ENCODE data around the gene NQO2. TPM values are rescaled to one million over a fixed set of nuclear protein-coding genes. Genes with fewer than 3 reads are reported as not detected.

The NQO2 gene
- total RNA-seq, 1 donor from 2014 or later = 11.8 TPM

- TF ChIP-seq CTCF (IDR thresholded peaks at IDR 0.05) (no peak), POLR2A (IDR thresholded peaks at IDR 0.05) (no peak), POLR2AphosphoS5 (IDR thresholded peaks at IDR 0.05; ENCODE audit: insufficient read depth in 1 of 2, low read depth in 1 of 2) (no peak)
- no peak for DNase-seq (ENCODE audit: extremely low spot score in 2 of 2)
- Histone ChIP-seq H3K27me3 (no peaks in the 10 kb centered on the region), H3K9me3 (no peaks in the 10 kb centered on the region), H3K27ac (no peak overlapping the region), H3K36me3 (peaks cover 0 to 64% of the 10 kb centered on the region in 2 donors), H3K4me3 (no peak overlapping the region), H3K4me1 (no peaks in the 10 kb centered on the region)
- intact Hi-C loops (cut with DNase I) = no loop called here
Measured at GRCh38 chr6:3011592-3011991, 11.9 kb downstream of the NQO2 start.

- no peak overlapping the region for H3K27ac ChIP-seq
Measured at GRCh38 chr6:3013486-3013885, 13.8 kb downstream of the NQO2 start.

DNA sequence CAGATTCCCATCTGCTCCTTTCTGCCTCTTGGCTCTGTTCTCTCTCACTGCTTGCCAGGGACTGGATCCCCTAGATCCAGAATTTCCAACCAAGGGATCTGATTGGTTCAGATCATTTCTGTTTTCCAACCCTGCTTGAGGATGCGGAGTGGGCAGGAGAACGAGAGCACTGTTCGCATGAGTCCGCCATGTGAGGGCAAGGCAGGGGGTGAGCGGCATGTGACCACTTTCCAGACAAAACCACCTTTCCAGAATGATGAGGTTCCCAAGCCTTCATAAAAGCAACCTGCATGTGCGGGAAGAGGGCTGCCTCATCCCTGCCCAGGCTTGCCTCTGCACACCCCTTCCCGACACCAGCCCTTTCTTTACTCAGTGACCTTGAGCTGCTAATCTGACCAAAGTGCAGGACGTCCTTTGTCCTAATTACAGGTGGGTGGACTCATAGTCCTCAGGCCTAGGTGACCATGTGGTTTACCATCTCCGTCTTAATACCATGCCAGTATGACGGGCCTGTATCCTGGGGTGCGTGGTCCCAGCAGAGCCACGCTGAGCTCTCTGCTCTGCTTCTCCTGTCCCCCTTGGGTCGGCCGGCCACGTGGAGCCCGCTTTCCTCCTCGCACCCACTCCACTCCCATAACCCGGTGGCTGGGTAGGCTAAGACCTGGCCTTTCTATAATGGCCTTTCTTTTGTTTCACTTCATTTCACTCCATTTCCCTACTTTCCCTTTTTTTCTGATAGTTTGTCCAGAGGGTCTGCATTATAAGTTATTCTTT is 14.4 kb downstream of the NQO2 start:
- no peak overlapping the region for H3K27ac ChIP-seq
- no peaks in the 10 kb centered on the region for H3K9me3 ChIP-seq
- H3K4me3 ChIP-seq = no peak overlapping the region
- no peaks in the 10 kb centered on the region for H3K4me1 ChIP-seq
- H3K27me3 ChIP-seq = no peaks in the 10 kb centered on the region
- no peak for TF ChIP-seq CTCF (IDR thresholded peaks at IDR 0.05)
- TF ChIP-seq POLR2A (IDR thresholded peaks at IDR 0.05) = no peak
- no peak for TF ChIP-seq POLR2AphosphoS5 (IDR thresholded peaks at IDR 0.05; ENCODE audit: insufficient read depth in 1 of 2, low read depth in 1 of 2)
- intact Hi-C loops (cut with DNase I) = no loop called here
- DNase-seq (ENCODE audit: extremely low spot score in 2 of 2) = no peak
- peaks cover 0 to 60% of the 10 kb centered on the region in 2 donors for H3K36me3 ChIP-seq

More at GRCh38 chr6:3013486-3013885, 13.8 kb downstream of the NQO2 start:
- no peak for TF ChIP-seq POLR2A (IDR thresholded peaks at IDR 0.05)
- no peak for TF ChIP-seq POLR2AphosphoS5 (IDR thresholded peaks at IDR 0.05; ENCODE audit: insufficient read depth in 1 of 2, low read depth in 1 of 2)
- TF ChIP-seq CTCF (IDR thresholded peaks at IDR 0.05) = no peak
- Histone ChIP-seq H3K36me3 (peaks cover 0 to 60% of the 10 kb centered on the region in 2 donors), H3K9me3 (no peaks in the 10 kb centered on the region), H3K27me3 (no peaks in the 10 kb centered on the region), H3K4me1 (no peaks in the 10 kb centered on the region), H3K4me3 (no peak overlapping the region)
- intact Hi-C loops (cut with DNase I) = no loop called here
- no peak for DNase-seq (ENCODE audit: extremely low spot score in 2 of 2)

GRCh38 chr6:3014675-3015066 is 15.0 kb downstream of the NQO2 start:
- Histone ChIP-seq H3K27ac (no peak overlapping the region), H3K27me3 (no peaks in the 10 kb centered on the region), H3K9me3 (no peaks in the 10 kb centered on the region), H3K4me1 (no peaks in the 10 kb centered on the region), H3K4me3 (no peak overlapping the region), H3K36me3 (peaks cover 0 to 60% of the 10 kb centered on the region in 2 donors)
- DNase-seq (ENCODE audit: extremely low spot score in 2 of 2) = no peak
- intact Hi-C loops (cut with DNase I) = no loop called here
- TF ChIP-seq CTCF (IDR thresholded peaks at IDR 0.05) = no peak
- TF ChIP-seq POLR2A (IDR thresholded peaks at IDR 0.05) = no peak
- TF ChIP-seq POLR2AphosphoS5 (IDR thresholded peaks at IDR 0.05; ENCODE audit: insufficient read depth in 1 of 2, low read depth in 1 of 2) = no peak

GRCh38 chr6:3015144-3015543 is 15.4 kb downstream of the NQO2 start:
- intact Hi-C loops (cut with DNase I) = no loop called here
- no peak for DNase-seq (ENCODE audit: extremely low spot score in 2 of 2)
- peaks cover 0 to 60% of the 10 kb centered on the region in 2 donors for H3K36me3 ChIP-seq

More at GRCh38 chr6:3015144-3015543, 15.4 kb downstream of the NQO2 start:
- Histone ChIP-seq H3K27ac (no peak overlapping the region), H3K9me3 (no peaks in the 10 kb centered on the region), H3K4me1 (no peaks in the 10 kb centered on the region), H3K4me3 (no peak overlapping the region), H3K27me3 (no peaks in the 10 kb centered on the region)
- TF ChIP-seq POLR2A (IDR thresholded peaks at IDR 0.05) (no peak), POLR2AphosphoS5 (IDR thresholded peaks at IDR 0.05; ENCODE audit: insufficient read depth in 1 of 2, low read depth in 1 of 2) (no peak), CTCF (IDR thresholded peaks at IDR 0.05) (no peak)
